T-helper 1 cell treated with Interleukin-12 subunit alpha and Interleukin-12 subunit beta and Interleukin-4 antibody, amounts not matched to agents 30 μg/mL and 1 μg/mL, for 36 hours (primary cell): ENCODE measurements around the gene ARL6IP5.

Source experiments
- H3K27ac Mint-ChIP-seq: one replicate; pipeline ENCODE4 v1.8.0; 2021; ENCODE audit warnings: mild to moderate bottlenecking, mixed read lengths
- H3K27me3 Mint-ChIP-seq: one replicate; pipeline ENCODE4 v1.8.0; 2021; ENCODE audit warnings: low read depth, mixed read lengths
- H3K36me3 Mint-ChIP-seq: one replicate; pipeline ENCODE4 v1.8.0; 2021; ENCODE audit warnings: low read depth, mixed read lengths
- H3K4me1 Mint-ChIP-seq: one replicate; pipeline ENCODE4 v1.8.0; 2021; ENCODE audit warnings: low read depth, mixed read lengths
- H3K4me3 Mint-ChIP-seq: one replicate; pipeline ENCODE4 v1.8.0; 2021; ENCODE audit warnings: mild to moderate bottlenecking, moderate library complexity, mixed read lengths
- H3K9me3 Mint-ChIP-seq: one replicate; pipeline ENCODE4 v1.8.0; 2021; ENCODE audit warnings: mixed read lengths

ARL6IP5 gene

GRCh38 chr3:69142797-69143454 lies 58.2 kb downstream of the ARL6IP5 start:
- Mint-ChIP-seq H3K27ac (no peak overlapping the region), H3K9me3 (no peaks in the 10 kb centered on the region), H3K27me3 (peaks cover 42% of the 10 kb centered on the region), H3K36me3 (no peaks in the 10 kb centered on the region), H3K4me3 (no peak overlapping the region), H3K4me1 (no peaks in the 10 kb centered on the region)

- H3K4me1 Mint-ChIP-seq: no peaks in the 10 kb centered on the region
- H3K36me3 Mint-ChIP-seq: no peaks in the 10 kb centered on the region
- no peaks in the 10 kb centered on the region for H3K9me3 Mint-ChIP-seq
Measured at GRCh38 chr3:69143612-69144011, 58.9 kb downstream of the ARL6IP5 start.

GRCh38 chr3:69144631-69145245 lies 60.0 kb downstream of the ARL6IP5 start:
- Mint-ChIP-seq H3K27ac (no peak overlapping the region), H3K9me3 (no peaks in the 10 kb centered on the region), H3K4me3 (no peak overlapping the region), H3K36me3 (no peaks in the 10 kb centered on the region), H3K4me1 (no peaks in the 10 kb centered on the region), H3K27me3 (peaks cover 27% of the 10 kb centered on the region)

More at GRCh38 chr3:69143612-69144011, 58.9 kb downstream of the ARL6IP5 start:
- Mint-ChIP-seq H3K27ac (no peak overlapping the region), H3K4me3 (no peak overlapping the region), H3K27me3 (peaks cover 38% of the 10 kb centered on the region)

- peaks cover 21% of the 10 kb centered on the region for H3K27me3 Mint-ChIP-seq
- H3K4me1 Mint-ChIP-seq: no peaks in the 10 kb centered on the region
- H3K27ac Mint-ChIP-seq: no peak overlapping the region
- H3K36me3 Mint-ChIP-seq: no peaks in the 10 kb centered on the region
- no peak overlapping the region for H3K4me3 Mint-ChIP-seq
- no peaks in the 10 kb centered on the region for H3K9me3 Mint-ChIP-seq
Measured at GRCh38 chr3:69145688-69146087, 61.0 kb downstream of the ARL6IP5 start.

GRCh38 chr3:69149586-69149985 lies 64.8 kb downstream of the ARL6IP5 start:
- Mint-ChIP-seq H3K9me3 (no peaks in the 10 kb centered on the region), H3K36me3 (no peaks in the 10 kb centered on the region)

More at GRCh38 chr3:69149586-69149985, 64.8 kb downstream of the ARL6IP5 start:
- Mint-ChIP-seq H3K4me3 (no peak overlapping the region), H3K27me3 (peaks cover 17% of the 10 kb centered on the region), H3K4me1 (no peaks in the 10 kb centered on the region), H3K27ac (no peak overlapping the region)
